Adrenal gland (tissue), 5 donors: ENCODE results near the gene KLHL10.

ENCODE experiments used
- CTCF ChIP-seq, 6 experiments: fragments of 450-650 bp in 4 of 6; fragments of 200-600 bp in 2 of 6; sonication (generic) in 1 of 6; IDR thresholded peaks; 1 replicate in 5 of 6; 2 replicates in 1 of 6; pipeline versions ENCODE4 v1.5.1 to v1.8.0; 2016 to 2021; ENCODE audit warnings: antibody characterized with exemption in 6 of 6, mild to moderate bottlenecking in 2 of 6, moderate library complexity in 1 of 6
- POLR2A ChIP-seq, 2 donors: fragments of 450-650 bp; IDR thresholded peaks; one replicate each; pipeline ENCODE4 v1.6.1; 2017; ENCODE audit warnings: antibody characterized with exemption in 2 of 2, mild to moderate bottlenecking in 2 of 2, moderate library complexity in 1 of 2
- donor health status: DM: no; HTN: no; CAD: no.

GRCh38 chr17:41873559-41874292 lies 36.1 kb downstream of the KLHL10 start:
- no peak for TF ChIP-seq CTCF (IDR thresholded peaks at IDR 0.05)
- no peak for TF ChIP-seq POLR2A (IDR thresholded peaks at IDR 0.05)
